Lung (tissue), 12 donors: ENCODE results near the gene CBX7. TPM values are rescaled to one million over a fixed set of nuclear protein-coding genes. Genes with fewer than 3 reads are reported as not detected.

Experiments used
- ATAC-seq: fragments of 200-7000 bp; cut with Tn5 transposase; one replicate; pipeline ENCODE4 v1.9.1; 2020; ENCODE audit warnings: moderate number of reproducible peaks; ENCODE audit not compliant: insufficient read depth, low FRiP score
- DNase-seq, 3 donors: peaks; one replicate each; pipeline ENCODE4 v3.0.0-alpha.2; 2013 to 2017
- H3K27ac ChIP-seq, 2 donors: one replicate each; pipeline ENCODE4 v1.5.1; 2013; ENCODE audit warnings: mild to moderate bottlenecking in 2 of 2, moderate library complexity in 2 of 2, control low read depth in 1 of 2, inconsistent platforms in 1 of 2, low read depth in 1 of 2, low read length in 1 of 2
- H3K27me3 ChIP-seq, 3 donors: one replicate each; pipeline ENCODE4 v1.5.1; 2013; ENCODE audit warnings: low read length in 2 of 3; ENCODE audit not compliant: control insufficient read depth in 3 of 3, insufficient read depth in 3 of 3
- H3K36me3 ChIP-seq, 4 donors: one replicate each; pipeline ENCODE4 v1.5.1; 2013; ENCODE audit warnings: low read length in 4 of 4, mild to moderate bottlenecking in 1 of 4, moderate library complexity in 1 of 4; ENCODE audit not compliant: control insufficient read depth in 4 of 4, insufficient read depth in 4 of 4
- H3K4me1 ChIP-seq, 5 donors: one replicate each; pipeline ENCODE4 v1.5.1; 2013; ENCODE audit warnings: low read length in 5 of 5, mild to moderate bottlenecking in 2 of 5, moderate library complexity in 1 of 5; ENCODE audit not compliant: control insufficient read depth in 5 of 5, insufficient read depth in 5 of 5
- H3K4me3 ChIP-seq: one replicate; pipeline ENCODE4 v1.5.1; 2013; ENCODE audit warnings: mild to moderate bottlenecking, control low read depth, moderate library complexity
- H3K9ac ChIP-seq, 2 donors: one replicate each; pipeline ENCODE4 v1.5.1; 2013; ENCODE audit warnings: low read length in 2 of 2, control low read depth in 1 of 2; ENCODE audit not compliant: insufficient read depth in 1 of 2
- H3K9me3 ChIP-seq, 4 donors: one replicate each; pipeline ENCODE4 v1.5.1; 2013; ENCODE audit warnings: low read length in 3 of 4, mild to moderate bottlenecking in 1 of 4, moderate library complexity in 1 of 4; ENCODE audit not compliant: control insufficient read depth in 4 of 4, insufficient read depth in 3 of 4
- WGBS, 2 donors: extraction: QIAGEN DNeasy Blood & Tissue Kit; methylation state at CpG; one replicate each; pipeline ENCODE4 v1.1.7; 2013; 5-methylcytosine and 5-hydroxymethylcytosine counted together
- polyA plus RNA-seq, 2 donors: library from polyadenylated mRNA; stranded (reverse); fragments of 200-250 nt; gene quantifications; one replicate each; pipeline ENCODE4 v1.2.1, GENCODE V29; 2013
- total RNA-seq, 2 donors: library from RNA; depleted of rRNA in 1 of 2; stranded (reverse); fragments of >200 nt in 1 of 2; gene quantifications; one replicate each; pipeline ENCODE4 v1.2.1, GENCODE V29; 2014 to 2021
- TF ChIP-seq, protein P1 (sequence below): IDR thresholded peaks from 2 replicates; pipeline ENCODE4 v1.5.1; 2012; ENCODE audit warnings: mild to moderate bottlenecking; ENCODE audit errors: control extremely low read depth, extremely low read depth
- donor health status: control.
- donor health status: control.
- donor health status: Bipolar disorder and iron deficiency.
- donor health status: healthy.
- donor health status: DM: yes; HTN: yes; CAD: no.

Gene CBX7
- total and polyA plus RNA-seq, 4 donors: 18.1 to 27.8 (median 20.9) TPM

DNA sequence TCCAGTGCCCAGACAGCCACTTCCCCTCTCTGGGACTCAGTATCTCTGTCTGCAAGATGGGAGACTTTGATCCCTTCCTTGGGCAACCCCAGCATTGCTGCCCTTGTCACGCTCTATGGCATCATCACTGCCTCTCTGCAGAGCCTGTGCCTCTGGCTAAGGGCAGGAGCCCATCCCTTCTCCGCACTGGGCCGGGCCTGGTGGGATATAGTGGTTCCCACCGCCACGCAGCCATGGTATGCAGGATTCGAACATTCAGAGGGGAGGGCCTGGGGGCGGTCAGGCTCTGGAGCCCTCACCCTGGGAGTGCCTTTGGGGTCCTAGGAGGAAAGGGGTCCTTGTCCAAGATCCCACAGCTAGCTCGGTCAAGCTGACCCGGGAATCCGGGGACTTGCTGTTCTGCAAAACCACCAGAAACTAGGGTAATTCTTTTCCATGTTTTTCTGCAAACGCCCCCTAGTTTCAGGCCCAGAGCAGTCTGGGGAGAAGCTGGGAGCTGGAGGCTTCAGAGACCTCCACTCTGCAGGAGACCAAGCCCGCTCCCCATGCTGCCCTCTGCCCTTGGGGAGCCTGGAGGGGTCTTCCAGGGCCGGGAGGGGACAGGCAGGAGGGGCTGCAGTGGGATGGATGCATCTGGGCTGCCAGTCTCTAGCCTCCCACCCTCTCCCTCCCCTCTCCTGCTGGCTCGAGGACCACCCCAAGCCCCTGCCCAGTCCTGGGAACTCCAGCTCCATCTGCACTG, 24.4 kb upstream of the CBX7 start:
- H3K27ac ChIP-seq: peak overlapping the region; percentile 46 to 88
- 88 to 89% methylated on average over 14 of the region's 14 CpGs for WGBS, 2 donors
- DNase-seq: peak in 1 of 3 donors; percentile 19
- H3K27me3 ChIP-seq: no peaks in the 10 kb centered on the region
- H3K9me3 ChIP-seq: peaks cover 0 to 5% (median 0%) of the 10 kb centered on the region in 4 donors
- H3K36me3 ChIP-seq: no peaks in the 10 kb centered on the region
- peaks cover 13 to 49% (median 28%) of the 10 kb centered on the region in 5 donors for H3K4me1 ChIP-seq
- H3K9ac ChIP-seq: no peak overlapping the region
- TF ChIP-seq, protein P1, sequence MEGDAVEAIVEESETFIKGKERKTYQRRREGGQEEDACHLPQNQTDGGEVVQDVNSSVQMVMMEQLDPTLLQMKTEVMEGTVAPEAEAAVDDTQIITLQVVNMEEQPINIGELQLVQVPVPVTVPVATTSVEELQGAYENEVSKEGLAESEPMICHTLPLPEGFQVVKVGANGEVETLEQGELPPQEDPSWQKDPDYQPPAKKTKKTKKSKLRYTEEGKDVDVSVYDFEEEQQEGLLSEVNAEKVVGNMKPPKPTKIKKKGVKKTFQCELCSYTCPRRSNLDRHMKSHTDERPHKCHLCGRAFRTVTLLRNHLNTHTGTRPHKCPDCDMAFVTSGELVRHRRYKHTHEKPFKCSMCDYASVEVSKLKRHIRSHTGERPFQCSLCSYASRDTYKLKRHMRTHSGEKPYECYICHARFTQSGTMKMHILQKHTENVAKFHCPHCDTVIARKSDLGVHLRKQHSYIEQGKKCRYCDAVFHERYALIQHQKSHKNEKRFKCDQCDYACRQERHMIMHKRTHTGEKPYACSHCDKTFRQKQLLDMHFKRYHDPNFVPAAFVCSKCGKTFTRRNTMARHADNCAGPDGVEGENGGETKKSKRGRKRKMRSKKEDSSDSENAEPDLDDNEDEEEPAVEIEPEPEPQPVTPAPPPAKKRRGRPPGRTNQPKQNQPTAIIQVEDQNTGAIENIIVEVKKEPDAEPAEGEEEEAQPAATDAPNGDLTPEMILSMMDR: no peak
- no peak for ATAC-seq
- H3K4me3 ChIP-seq: no peak overlapping the region

DNA sequence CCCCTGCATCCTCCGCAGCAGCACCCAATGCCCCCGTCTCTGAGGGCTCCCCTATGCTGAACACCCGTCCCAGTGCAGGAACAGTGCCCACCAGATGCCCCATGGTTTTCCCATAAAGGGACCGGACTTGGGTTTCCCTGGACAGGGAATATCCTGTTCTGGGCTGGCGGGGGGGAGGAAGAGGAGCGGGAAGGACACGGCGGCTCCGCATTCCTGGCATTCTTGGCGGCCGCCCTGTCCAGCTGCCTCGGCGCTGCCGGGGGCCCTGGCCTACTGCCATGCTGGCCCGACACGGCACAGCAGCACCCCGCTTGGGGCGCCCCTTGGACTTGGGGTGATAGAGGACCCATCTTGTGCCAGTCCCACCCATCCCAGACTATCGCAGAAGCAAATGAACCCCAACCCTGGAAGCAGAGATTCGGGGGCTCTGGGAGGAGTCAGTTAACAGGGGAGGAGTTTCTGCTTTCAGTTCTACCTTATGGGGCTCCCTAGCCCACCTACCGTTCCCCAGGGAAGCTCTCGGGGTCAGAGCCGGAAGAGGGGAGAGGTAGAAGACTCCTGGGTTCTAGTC, 23.7 kb upstream of the CBX7 start:
- Histone ChIP-seq H3K27me3 (no peaks in the 10 kb centered on the region), H3K27ac (peak overlapping the region; percentile 46 to 88), H3K9me3 (no peaks in the 10 kb centered on the region), H3K4me3 (no peak overlapping the region), H3K36me3 (no peaks in the 10 kb centered on the region), H3K4me1 (peaks cover 13 to 54% (median 28%) of the 10 kb centered on the region in 5 donors), H3K9ac (peak overlapping the region in 1 of 2 donors; percentile 58)
- peak; percentile 88 to 92 (median 89) for DNase-seq
- WGBS, 2 donors: 43 to 66% methylated on average over 23 of the region's 23 CpGs
- TF ChIP-seq, protein P1: no peak
- peak; percentile 49 for ATAC-seq

DNA sequence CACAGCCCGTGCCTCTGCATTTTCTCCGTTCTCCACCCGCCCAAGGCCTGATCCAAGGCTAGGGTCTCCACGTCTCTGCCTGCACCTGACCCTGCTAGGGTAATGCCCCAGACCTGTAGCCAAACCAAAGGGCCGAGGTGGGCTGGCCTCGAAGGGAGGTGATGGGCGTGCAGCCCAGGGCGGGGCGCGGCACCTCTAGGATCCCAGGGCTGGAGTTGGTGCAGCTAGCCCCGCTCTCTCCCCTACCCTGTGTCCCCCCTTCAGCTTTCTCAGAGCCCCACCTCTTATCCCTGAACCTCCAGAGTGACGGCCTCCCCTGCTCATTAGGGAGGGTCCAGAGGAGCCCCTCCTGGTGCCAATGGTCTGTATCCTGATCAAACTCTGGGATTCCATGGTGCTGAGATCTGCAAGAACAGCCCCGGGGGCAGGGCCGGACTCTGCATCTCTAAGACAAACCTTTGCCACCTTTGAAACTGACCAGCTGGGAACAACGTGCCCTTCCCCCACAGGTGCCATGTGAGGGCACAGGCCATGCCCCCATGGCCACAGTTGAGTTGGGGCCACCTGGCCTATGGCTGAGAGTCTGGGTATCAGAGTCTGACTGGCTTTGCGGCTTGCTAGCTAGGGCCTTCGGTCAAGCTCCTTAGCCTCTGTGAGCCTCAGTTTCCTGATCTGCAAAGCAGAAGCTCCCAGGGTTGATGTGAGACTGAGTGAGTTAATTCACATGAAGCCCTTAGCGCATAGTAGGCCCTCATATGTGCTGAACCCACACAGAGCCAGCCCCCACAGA, 23.1 kb upstream of the CBX7 start:
- WGBS, 2 donors: 81 to 86% methylated on average over 18 of the region's 18 CpGs
- DNase-seq: peak in 2 of 3 donors; percentile 25 to 38
- Histone ChIP-seq H3K4me1 (peaks cover 13 to 57% (median 28%) of the 10 kb centered on the region in 5 donors), H3K4me3 (no peak overlapping the region), H3K9ac (peak overlapping the region in 1 of 2 donors; percentile 58), H3K36me3 (no peaks in the 10 kb centered on the region), H3K27me3 (no peaks in the 10 kb centered on the region), H3K9me3 (no peaks in the 10 kb centered on the region), H3K27ac (peak overlapping the region; percentile 25 to 88)
- ATAC-seq: no peak
- TF ChIP-seq, protein P1: no peak
